ENCODE data around the gene ZMYM1. TPM values are rescaled to one million over a fixed set of nuclear protein-coding genes. Genes with fewer than 3 reads are reported as not detected.

Gene ZMYM1
- total RNA-seq, 1 experiment from 2014 or later = 29.4 TPM

- Histone ChIP-seq H4K5ac (ENCODE audit: insufficient read length, low read depth, low read length) (no peak overlapping the region), H3K79me2 (ENCODE audit: insufficient read depth, low read length) (peaks cover 17% of the 10 kb centered on the region; the same call in 1 of the 2 replicates), H2BK12ac (ENCODE audit: insufficient read length, low read depth, low read length) (no peak overlapping the region), H3K27ac (ENCODE audit: insufficient read length, low read depth, low read length) (no peak overlapping the region), H3K9me3 (ENCODE audit: control insufficient read depth, low read depth, low read length) (no peaks in the 10 kb centered on the region), H4K20me1 (ENCODE audit: control insufficient read depth, insufficient read depth, insufficient read length) (no peaks in the 10 kb centered on the region), H4K8ac (replicated peaks; ENCODE audit: insufficient read length, low read depth, low read length) (no peak overlapping the region), H2AFZ (ENCODE audit: low read length) (no peak overlapping the region), H3K56ac (ENCODE audit: insufficient read length, low read depth, low read length) (no peak overlapping the region), H3K23me2 (ENCODE audit: insufficient read length, low read depth, low read length, poor library complexity, severe bottlenecking) (no peaks in the 10 kb centered on the region), H2BK120ac (ENCODE audit: low read depth, low read length, poor library complexity, severe bottlenecking) (no peak overlapping the region), H2AK5ac (ENCODE audit: insufficient read length, low read length) (no peak overlapping the region), H3K4me2 (ENCODE audit: insufficient read depth, insufficient read length, low read length) (no peak overlapping the region), H2BK5ac (ENCODE audit: insufficient read length, low read length) (no peak overlapping the region), H4K91ac (ENCODE audit: insufficient read length, low read depth, low read length) (no peak overlapping the region), H3K14ac (ENCODE audit: insufficient read depth, low read length) (no peak overlapping the region), H3T11ph (ENCODE audit: low read length) (no peak overlapping the region), H2BK20ac (ENCODE audit: low read depth, low read length, poor library complexity, severe bottlenecking) (no peak overlapping the region), H3K27me3 (ENCODE audit: insufficient read depth, low read length) (no peaks in the 10 kb centered on the region), H2BK15ac (ENCODE audit: low read depth, low read length) (no peak overlapping the region), H3K9ac (ENCODE audit: extremely low read depth, insufficient read length, low read length) (no peak overlapping the region), H3K18ac (ENCODE audit: insufficient read length, low read depth, low read length) (no peak overlapping the region), H3K4me1 (ENCODE audit: insufficient read depth, low read length) (no peaks in the 10 kb centered on the region), H3K4ac (ENCODE audit: low read depth, low read length) (no peak overlapping the region), H3K23ac (ENCODE audit: insufficient read length, low read depth, low read length) (no peak overlapping the region), H3K79me1 (ENCODE audit: insufficient read depth, low read depth, low read length, poor library complexity, severe bottlenecking) (peaks cover 18% of the 10 kb centered on the region)
- H3K4me1 Mint-ChIP-seq = peaks cover 20 to 23% of the 10 kb centered on the region in 2 experiments
- H3K27ac Mint-ChIP-seq = peak overlapping the region in 2 of 3 experiments; percentile 50 to 60; a peak in 3 of 7 replicates
- TF ChIP-seq, protein P1, sequence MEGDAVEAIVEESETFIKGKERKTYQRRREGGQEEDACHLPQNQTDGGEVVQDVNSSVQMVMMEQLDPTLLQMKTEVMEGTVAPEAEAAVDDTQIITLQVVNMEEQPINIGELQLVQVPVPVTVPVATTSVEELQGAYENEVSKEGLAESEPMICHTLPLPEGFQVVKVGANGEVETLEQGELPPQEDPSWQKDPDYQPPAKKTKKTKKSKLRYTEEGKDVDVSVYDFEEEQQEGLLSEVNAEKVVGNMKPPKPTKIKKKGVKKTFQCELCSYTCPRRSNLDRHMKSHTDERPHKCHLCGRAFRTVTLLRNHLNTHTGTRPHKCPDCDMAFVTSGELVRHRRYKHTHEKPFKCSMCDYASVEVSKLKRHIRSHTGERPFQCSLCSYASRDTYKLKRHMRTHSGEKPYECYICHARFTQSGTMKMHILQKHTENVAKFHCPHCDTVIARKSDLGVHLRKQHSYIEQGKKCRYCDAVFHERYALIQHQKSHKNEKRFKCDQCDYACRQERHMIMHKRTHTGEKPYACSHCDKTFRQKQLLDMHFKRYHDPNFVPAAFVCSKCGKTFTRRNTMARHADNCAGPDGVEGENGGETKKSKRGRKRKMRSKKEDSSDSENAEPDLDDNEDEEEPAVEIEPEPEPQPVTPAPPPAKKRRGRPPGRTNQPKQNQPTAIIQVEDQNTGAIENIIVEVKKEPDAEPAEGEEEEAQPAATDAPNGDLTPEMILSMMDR (conservative IDR thresholded peaks at IDR 0.05) = no peak
- peaks cover 5 to 20% (median 12%) of the 10 kb centered on the region in 3 experiments; a peak in 5 of 7 replicates for H3K36me3 Mint-ChIP-seq (ENCODE audit: insufficient read depth in 1 of 3, low read depth in 3 of 3)
- no peaks in the 10 kb centered on the region for H3K27me3 Mint-ChIP-seq (ENCODE audit: low read depth)
- DNase-seq = no peak
- H3K4me3 Mint-ChIP-seq = no peak overlapping the region
- no peaks in the 10 kb centered on the region for H3K9me3 Mint-ChIP-seq
Measured at GRCh38 chr1:35085421-35085820, 6.2 kb downstream of the ZMYM1 start.
